GM12801 (cell line): ENCODE results near the gene NABP2.

ENCODE experiments used
- CTCF ChIP-seq: IDR thresholded peaks from one replicate; pipeline ENCODE4 v1.5.1; 2011; ENCODE audit warnings: control low read depth; ENCODE audit not compliant: insufficient read length; ENCODE audit errors: extremely low read depth

Gene NABP2

GRCh38 chr12:56258820-56259183, 34.7 kb downstream of the NABP2 start:
- TF ChIP-seq CTCF = no peak

GRCh38 chr12:56260380-56260779, 36.2 kb downstream of the NABP2 start:
- no peak for TF ChIP-seq CTCF

GRCh38 chr12:56260921-56261320, 36.8 kb downstream of the NABP2 start:
- no peak for TF ChIP-seq CTCF

- TF ChIP-seq CTCF = no peak
Observed at GRCh38 chr12:56261503-56262232, 37.5 kb downstream of the NABP2 start.

- TF ChIP-seq CTCF = no peak
Observed at GRCh38 chr12:56266693-56267442, 42.7 kb downstream of the NABP2 start, which contains the start of gene COQ10A. TSS of gene COQ10A (plus strand) at chr12:56266942. CDS start at chr12:56267119, 177 bp downstream.

- TF ChIP-seq CTCF = no peak
Observed at GRCh38 chr12:56267443-56268071, 43.4 kb downstream of the NABP2 start.

- no peak for TF ChIP-seq CTCF
Observed at GRCh38 chr12:56271031-56271430, 46.9 kb downstream of the NABP2 start.
